Kidney (tissue), 14 donors: ENCODE data around the gene MFAP5. TPM values are rescaled to one million over a fixed set of nuclear protein-coding genes. Genes with fewer than 3 reads are reported as not detected.

ENCODE experiments used
- DNase-seq, 5 donors: peaks; one replicate each; pipeline ENCODE4 v3.0.0-alpha.2; 2013 to 2020
- FAIRE-seq: peaks from 2 replicates; lab custom pipeline; 2012; peaks lifted over from hg19 to GRCh38; lab: Jason Lieb, UNC
- H3K27ac ChIP-seq, 2 donors: one replicate each; pipeline ENCODE4 v1.7.0; 2013; ENCODE audit warnings: low read depth in 2 of 2, low read length in 2 of 2, inconsistent platforms in 1 of 2
- H3K27me3 ChIP-seq: one replicate; pipeline ENCODE4 v1.7.1; 2013; ENCODE audit warnings: low read length, inconsistent platforms; ENCODE audit not compliant: control insufficient read depth, insufficient read depth
- H3K36me3 ChIP-seq, 3 donors: one replicate each; pipeline versions ENCODE4 v1.7.0 to v1.7.1; 2013; ENCODE audit warnings: low read length in 3 of 3, control low read depth in 1 of 3, inconsistent platforms in 1 of 3; ENCODE audit not compliant: insufficient read depth in 3 of 3, control insufficient read depth in 2 of 3
- H3K4me1 ChIP-seq, 3 donors: one replicate each; pipeline versions ENCODE4 v1.7.0 to v1.7.1; 2013; ENCODE audit warnings: low read length in 3 of 3, inconsistent platforms in 1 of 3, low read depth in 1 of 3; ENCODE audit not compliant: control insufficient read depth in 2 of 3, insufficient read depth in 2 of 3
- H3K4me3 ChIP-seq, 3 donors: one replicate each; pipeline versions ENCODE4 v1.7.0 to v1.8.1; 2013; ENCODE audit warnings: low read length in 3 of 3, control low read depth in 1 of 3, inconsistent platforms in 1 of 3
- H3K9ac ChIP-seq, 3 donors: one replicate each; pipeline versions ENCODE4 v1.7.0 to v1.7.1; 2013; ENCODE audit warnings: low read length in 3 of 3, control low read depth in 1 of 3, inconsistent platforms in 1 of 3
- H3K9me3 ChIP-seq, 3 donors: one replicate each; pipeline versions ENCODE4 v1.7.0 to v1.7.1; 2013; ENCODE audit warnings: low read length in 3 of 3, control low read depth in 1 of 3, inconsistent platforms in 1 of 3; ENCODE audit not compliant: control insufficient read depth in 2 of 3, insufficient read depth in 1 of 3
- CTCF ChIP-seq: IDR thresholded peaks from 3 replicates; pipeline ENCODE4 v1.5.1; 2012; ENCODE audit warnings: mild to moderate bottlenecking, moderate library complexity, borderline replicate concordance; ENCODE audit not compliant: insufficient read depth; ENCODE audit errors: extremely low read depth
- intact Hi-C: fragments of 100-400 bp; cut with DNase I; formaldehyde crosslinking; loops from one replicate; pipeline ENCODE4 v1.11.1; 2022
- polyA plus RNA-seq: library from polyadenylated mRNA; stranded (reverse); fragments of 350-450 nt; fragmentation: Illumina TruSeq; extraction: RNeasy Lipid Tissue Mini Kit (QIAGEN cat#74804); gene quantifications from one replicate; pipeline ENCODE4 v1.2.3, GENCODE V29; 2014; ENCODE audit warnings: low read depth, low replicate concordance; ENCODE audit not compliant: insufficient read depth
- total RNA-seq: library from RNA; stranded (reverse); fragmentation: NEBNext Ultra II Directional; extraction: Animal tissue kit (Norgen Biotek cat#: 25700); gene quantifications from one replicate; pipeline ENCODE4 v1.2.1, GENCODE V29; 2021
- donor health status: control.
- donor health status: control.
- donor health status: control.
- donor health status: control.
- donor health status: control.
- donor health status: DM: yes; HTN: yes; CAD: no.
- donor health status: Normal renal cell carcinoma (clear cell type).

Gene MFAP5
- total and polyA plus RNA-seq, 2 donors from 2014 or later, result 0.38 to 0.52 TPM

GRCh38 chr12:8696442-8697090 is 33.9 kb upstream of the MFAP5 start:
- DNase-seq (peak in 1 of 5 donors; percentile 51), FAIRE-seq (peak; percentile 58)
- Histone ChIP-seq H3K36me3 (no peaks in the 10 kb centered on the region), H3K9me3 (no peaks in the 10 kb centered on the region), H3K9ac (peak overlapping the region in 2 of 3 donors; percentile 67 to 69), H3K4me1 (peaks cover 9 to 12% (median 9%) of the 10 kb centered on the region in 3 donors), H3K27ac (peak overlapping the region; percentile 88 to 90), H3K27me3 (no peaks in the 10 kb centered on the region), H3K4me3 (peak overlapping the region; percentile 62 to 80 (median 78))
- no peak for TF ChIP-seq CTCF
- intact Hi-C loops, result no loop called here

- no peak for TF ChIP-seq CTCF
- no peaks in the 10 kb centered on the region for H3K36me3 ChIP-seq
- DNase-seq, result no peak
- FAIRE-seq, result no peak
- no peak overlapping the region for H3K9ac ChIP-seq
- H3K27me3 ChIP-seq, result no peaks in the 10 kb centered on the region
- H3K4me3 ChIP-seq, result no peak overlapping the region
- H3K27ac ChIP-seq, result no peak overlapping the region
- intact Hi-C loops, result no loop called here
- no peaks in the 10 kb centered on the region for H3K9me3 ChIP-seq
- H3K4me1 ChIP-seq, result peaks cover 5 to 9% (median 9%) of the 10 kb centered on the region in 3 donors
Measured at GRCh38 chr12:8695116-8695515, 32.5 kb upstream of the MFAP5 start.

GRCh38 chr12:8692573-8692972 is 29.9 kb upstream of the MFAP5 start:
- Histone ChIP-seq H3K27ac (peak overlapping the region in 1 of 2 donors; percentile 49), H3K4me1 (peaks cover 8 to 16% (median 12%) of the 10 kb centered on the region in 3 donors), H3K27me3 (no peaks in the 10 kb centered on the region), H3K9ac (peak overlapping the region in 2 of 3 donors; percentile 2 to 12), H3K4me3 (peak overlapping the region in 1 of 3 donors; percentile 8), H3K9me3 (no peaks in the 10 kb centered on the region), H3K36me3 (no peaks in the 10 kb centered on the region)
- intact Hi-C loops, result no loop called here
- no peak for FAIRE-seq
- no peak for TF ChIP-seq CTCF
- DNase-seq, result peak in 4 of 5 donors; percentile 82 to 97 (median 90)
